Mesodermal cell (in vitro differentiated cells): ENCODE results near the gene PDIK1L.
A peak's percentile ranks its signal among the peaks of the same experiment; 100 is the strongest.

Experiments
- H3K27ac ChIP-seq: 2 replicates; pipeline ENCODE4 v1.7.0; 2013; ENCODE audit warnings: mild to moderate bottlenecking, low read depth, low read length, moderate library complexity; ENCODE audit not compliant: severe bottlenecking
- H3K36me3 ChIP-seq: 2 replicates; pipeline ENCODE4 v1.7.1; 2013; ENCODE audit warnings: mild to moderate bottlenecking, low read length, moderate library complexity; ENCODE audit not compliant: control insufficient read depth, insufficient read depth
- H3K4me1 ChIP-seq: one replicate; pipeline ENCODE4 v1.7.1; 2013; ENCODE audit warnings: mild to moderate bottlenecking, low read length; ENCODE audit not compliant: insufficient read depth, control insufficient read depth, poor library complexity, severe bottlenecking
- H3K4me3 ChIP-seq: 2 replicates; pipeline ENCODE4 v1.7.0; 2013; ENCODE audit warnings: low read length, control low read depth, mild to moderate bottlenecking; ENCODE audit not compliant: insufficient read depth, poor library complexity, severe bottlenecking; ENCODE audit errors: extremely low read depth
- H3K9me3 ChIP-seq: 2 replicates; pipeline ENCODE4 v1.7.1; 2013; ENCODE audit warnings: mild to moderate bottlenecking, low read length, moderate library complexity; ENCODE audit not compliant: control insufficient read depth
- WGBS, 2 experiments: methylation state at CpG; one replicate each; pipeline ENCODE4 v1.1.5; 2013; ENCODE audit warnings: missing lambda C conversion rate in 2 of 2; ENCODE audit not compliant: insufficient coverage in 2 of 2; 5-methylcytosine and 5-hydroxymethylcytosine counted together

The PDIK1L gene

DNA sequence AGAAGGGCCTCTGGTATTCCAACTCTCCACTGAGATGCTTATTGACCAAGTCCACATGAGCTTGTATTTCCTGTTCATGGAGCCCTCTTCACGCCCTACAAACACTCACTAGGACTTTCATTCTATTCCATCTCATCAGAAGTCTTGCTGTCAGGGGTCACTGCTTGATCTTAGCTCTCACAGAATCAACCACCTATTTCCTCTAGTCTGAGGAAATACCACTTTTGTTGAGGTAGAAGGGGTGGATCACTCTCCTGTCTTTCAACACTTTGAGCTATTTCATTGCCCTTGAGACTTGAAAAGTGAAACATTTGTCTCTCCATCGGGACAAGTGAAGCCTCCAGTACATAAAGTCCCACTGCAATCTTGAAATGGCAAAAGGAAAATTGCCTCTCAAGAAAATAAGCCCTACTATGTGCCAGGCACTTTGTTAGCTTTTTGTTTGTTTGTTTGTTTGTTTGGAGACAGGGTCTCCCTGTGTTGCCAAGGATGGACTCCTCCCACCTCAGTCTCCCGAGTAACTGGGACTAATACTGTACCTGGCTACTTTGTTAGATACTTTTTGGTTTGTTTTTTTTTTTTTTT, 27.4 kb downstream of the PDIK1L start:
- 67 to 75% methylated on average over 1 to 3 of the region's 3 CpGs for WGBS, 2 experiments
- H3K27ac ChIP-seq = no peak overlapping the region
- no peaks in the 10 kb centered on the region for H3K9me3 ChIP-seq
- no peaks in the 10 kb centered on the region for H3K4me1 ChIP-seq
- no peak overlapping the region for H3K4me3 ChIP-seq
- no peaks in the 10 kb centered on the region for H3K36me3 ChIP-seq

DNA sequence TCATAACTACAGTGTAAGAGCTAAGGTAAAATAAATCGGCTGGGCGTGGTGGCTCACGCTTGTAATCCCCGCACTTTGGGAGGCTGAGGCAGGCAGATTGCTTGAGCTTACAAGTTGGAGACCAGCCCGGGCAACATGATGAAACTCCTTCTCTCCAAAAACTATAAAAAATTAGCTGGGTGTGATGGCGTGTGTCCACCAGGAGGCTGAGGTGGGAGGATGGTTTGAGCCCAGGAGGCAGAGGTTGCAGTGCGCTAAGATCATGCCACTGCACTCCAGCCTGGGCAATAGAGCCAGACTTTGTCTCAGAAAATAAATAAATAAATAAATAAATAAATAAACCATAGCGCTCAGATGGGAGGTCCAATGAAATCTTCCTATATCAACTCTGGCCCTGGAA, 30.5 kb downstream of the PDIK1L start:
- H3K4me3 ChIP-seq = no peak overlapping the region
- H3K36me3 ChIP-seq = no peaks in the 10 kb centered on the region
- H3K27ac ChIP-seq = no peak overlapping the region
- WGBS, 2 experiments = 96 to 98% methylated on average over 4 to 5 of the region's 8 CpGs
- H3K9me3 ChIP-seq = no peaks in the 10 kb centered on the region
- H3K4me1 ChIP-seq = no peaks in the 10 kb centered on the region

DNA sequence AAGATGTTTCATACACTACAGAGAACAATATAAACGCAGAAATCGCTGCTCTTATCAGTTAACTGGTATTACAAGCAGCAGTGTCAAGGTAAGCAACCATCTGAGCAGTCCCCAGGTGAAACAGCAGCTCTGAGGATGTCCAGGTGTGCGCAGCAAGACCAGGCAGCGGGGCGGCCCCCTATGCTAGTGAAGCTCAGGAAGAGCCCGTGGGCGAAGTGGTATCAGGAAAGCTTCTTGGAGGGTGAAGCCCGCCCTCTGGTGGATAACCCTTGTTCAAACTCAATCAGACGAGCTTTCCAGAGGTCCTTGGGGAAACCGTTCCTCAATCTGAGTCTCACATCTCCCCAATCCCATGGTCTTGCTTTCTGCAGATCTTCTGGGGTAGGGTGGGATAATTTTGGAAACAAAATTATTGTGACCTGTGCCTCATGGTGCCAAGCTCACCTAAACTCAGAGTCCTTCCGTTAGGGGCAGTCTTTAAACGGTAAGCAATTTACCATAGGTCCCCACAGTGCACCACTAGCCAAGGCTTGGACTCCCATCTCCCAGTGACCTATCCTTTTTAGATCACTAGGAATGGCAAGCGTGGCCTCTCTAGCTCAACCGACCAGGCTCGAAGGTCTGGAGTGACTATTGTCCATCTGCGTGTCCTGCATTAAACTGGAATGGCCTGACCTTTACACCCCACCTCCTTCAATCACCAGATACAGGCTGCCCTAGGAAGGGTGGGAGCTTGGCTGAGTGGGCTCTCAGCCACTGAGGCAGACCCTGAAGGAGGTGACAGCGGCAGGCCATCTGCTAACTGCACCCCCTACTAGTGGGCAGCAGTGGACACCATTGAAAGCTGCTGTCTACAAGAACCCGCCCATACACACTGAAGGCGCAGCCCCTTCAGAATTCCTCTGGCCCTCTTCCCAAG, 33.7 kb downstream of the PDIK1L start:
- no peak overlapping the region for H3K27ac ChIP-seq
- no peaks in the 10 kb centered on the region for H3K36me3 ChIP-seq
- H3K4me3 ChIP-seq = no peak overlapping the region
- no peaks in the 10 kb centered on the region for H3K4me1 ChIP-seq
- WGBS, 2 experiments = 45% methylated on average over 9 to 13 of the region's 19 CpGs
- H3K9me3 ChIP-seq = no peaks in the 10 kb centered on the region

DNA sequence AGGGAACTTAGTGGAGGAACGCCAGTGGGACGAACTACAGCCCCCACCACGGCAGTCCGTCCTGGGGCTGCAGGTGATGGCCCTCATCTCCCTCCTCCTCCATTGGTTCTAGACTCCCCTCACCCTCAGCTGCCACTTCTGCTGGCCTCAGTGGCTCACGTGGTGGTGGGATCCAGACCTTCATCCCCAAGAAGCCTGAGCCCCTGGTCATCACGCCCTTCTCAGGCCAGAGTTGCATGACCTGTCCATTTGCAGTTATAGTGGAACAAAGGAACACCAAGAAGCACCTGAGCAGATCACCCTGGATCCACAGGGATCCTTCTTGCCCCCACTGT, 34.3 kb downstream of the PDIK1L start:
- H3K9me3 ChIP-seq = no peaks in the 10 kb centered on the region
- H3K4me3 ChIP-seq = no peak overlapping the region
- no peak overlapping the region for H3K27ac ChIP-seq
- WGBS, 2 experiments = 44 to 56% methylated on average over 3 to 6 of the region's 6 CpGs
- H3K4me1 ChIP-seq = no peaks in the 10 kb centered on the region
- no peaks in the 10 kb centered on the region for H3K36me3 ChIP-seq

GRCh38 chr1:26148887-26149286, 37.3 kb downstream of the PDIK1L start:
- H3K36me3 ChIP-seq = no peaks in the 10 kb centered on the region
- H3K4me3 ChIP-seq = no peak overlapping the region
- no peaks in the 10 kb centered on the region for H3K9me3 ChIP-seq
- no peak overlapping the region for H3K27ac ChIP-seq
- no peaks in the 10 kb centered on the region for H3K4me1 ChIP-seq

DNA sequence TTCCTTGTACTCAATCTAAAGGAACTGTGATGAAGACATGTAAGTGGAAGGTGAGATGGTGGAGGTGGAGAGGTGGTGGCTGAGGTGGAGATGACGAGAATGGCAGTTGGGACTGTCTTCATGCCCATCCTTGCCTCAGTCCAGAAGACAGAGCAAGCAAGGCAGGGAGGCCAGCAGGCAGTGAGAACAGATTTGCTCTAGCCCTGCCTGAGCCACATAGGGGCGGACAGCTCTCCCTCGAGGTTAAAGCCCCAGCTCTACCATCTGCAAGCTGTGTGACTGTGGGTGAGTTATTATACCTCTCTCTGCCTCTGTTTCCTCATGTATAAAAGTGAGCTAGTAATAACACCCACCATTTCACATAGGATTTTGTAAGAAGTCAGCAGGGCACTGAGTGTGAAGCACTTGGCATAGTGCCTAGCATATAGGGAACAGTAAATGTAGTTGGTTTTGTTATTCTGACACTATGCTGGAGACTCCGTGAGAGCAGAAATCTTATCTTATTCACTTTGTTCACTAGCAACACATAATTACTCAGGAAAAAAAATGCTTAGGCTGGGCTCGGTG, 42.4 kb downstream of the PDIK1L start:
- Histone ChIP-seq H3K4me1 (peaks cover 33% of the 10 kb centered on the region), H3K4me3 (no peak overlapping the region), H3K36me3 (no peaks in the 10 kb centered on the region), H3K27ac (no peak overlapping the region), H3K9me3 (no peaks in the 10 kb centered on the region)
- WGBS, 2 experiments = 80 to 83% methylated on average over 2 of the region's 5 CpGs

DNA sequence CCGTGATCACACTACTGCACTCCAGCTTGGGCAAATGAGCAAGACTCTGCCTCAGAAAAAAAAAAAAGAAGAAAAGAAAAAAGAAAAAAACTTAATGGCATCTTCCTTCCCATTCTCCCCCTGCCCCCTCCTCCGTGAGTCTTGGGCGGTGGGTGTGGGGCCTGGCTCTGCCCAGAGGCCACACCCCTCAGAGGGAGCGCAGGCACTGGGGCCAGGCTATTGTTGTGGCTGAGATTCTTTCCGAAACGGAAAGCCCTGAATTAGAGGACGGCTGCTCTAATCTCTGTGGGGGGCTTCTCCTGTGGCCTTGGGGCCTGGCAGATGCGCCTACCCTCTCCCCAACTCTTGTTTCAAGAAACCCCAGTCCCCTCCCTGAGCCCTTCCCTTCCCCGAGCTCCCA, 43.1 kb downstream of the PDIK1L start:
- peaks cover 40% of the 10 kb centered on the region for H3K4me1 ChIP-seq
- 10 to 41% methylated on average over 3 to 5 of the region's 9 CpGs for WGBS, 2 experiments
- no peak overlapping the region for H3K27ac ChIP-seq

GRCh38 chr1:26155370-26156284, 44.0 kb downstream of the PDIK1L start:
- no peaks in the 10 kb centered on the region for H3K9me3 ChIP-seq
- H3K4me3 ChIP-seq = no peak overlapping the region
- peaks cover 45% of the 10 kb centered on the region for H3K4me1 ChIP-seq
- WGBS, 2 experiments = 24 to 30% methylated on average over 17 to 21 of the region's 21 CpGs
- no peak overlapping the region for H3K27ac ChIP-seq
- H3K36me3 ChIP-seq = no peaks in the 10 kb centered on the region

More for the DNA sequence above, 43.1 kb downstream of the PDIK1L start:
- Histone ChIP-seq H3K9me3 (no peaks in the 10 kb centered on the region), H3K4me3 (no peak overlapping the region), H3K36me3 (no peaks in the 10 kb centered on the region)

- Histone ChIP-seq H3K9me3 (no peaks in the 10 kb centered on the region), H3K4me1 (peaks cover 53% of the 10 kb centered on the region), H3K4me3 (peak overlapping the region; percentile 21), H3K27ac (no peak overlapping the region), H3K36me3 (no peaks in the 10 kb centered on the region)
- WGBS, 2 experiments = 9 to 11% methylated on average over 9 to 12 of the region's 12 CpGs
Measured at GRCh38 chr1:26156285-26157038, 44.8 kb downstream of the PDIK1L start.
